PC-9 (cell line): Measurements from ENCODE around the gene SULT1C4. TPM values are rescaled to one million over a fixed set of nuclear protein-coding genes. Genes with fewer than 3 reads are reported as not detected.

Experiments used
- BruUV-seq: library from RNA; stranded (reverse); fragments of 400-500 nt; replicated peaks from 2 replicates; lab custom pipeline; 2021; lab: Mats Ljungman, UMichigan
- CTCF ChIA-PET: fragments of 300-600 bp; sonication (Branson Sonifier 250); formaldehyde crosslinking; loops from one replicate; lab custom pipeline; 2022; ENCODE audit warnings: antibody characterized with exemption; lab: Charles Lee
- POLR2A ChIA-PET: fragments of 300-600 bp; sonication (Branson Sonifier 250); formaldehyde crosslinking; loops from one replicate; lab custom pipeline; 2022; ENCODE audit warnings: antibody characterized with exemption; ENCODE audit not compliant: unreplicated experiment; lab: Charles Lee
- DNase-seq, 2 experiments: peaks; one replicate each; pipeline versions ENCODE4 v3.0.0 to v3.0.0-alpha.2; 2015 to 2022; ENCODE audit warnings: mixed read lengths in 1 of 2
- H2AFZ ChIP-seq: fragments of 200-600 bp; sonication (generic); 2 replicates; pipeline ENCODE4 v1.8.1; 2017; ENCODE audit warnings: antibody characterized with exemption
- H3F3A ChIP-seq: fragments of 200-600 bp; sonication (generic); 2 replicates; pipeline ENCODE4 v1.8.1; 2017; ENCODE audit warnings: antibody characterized with exemption, mild to moderate bottlenecking, low read depth; ENCODE audit not compliant: insufficient read depth
- H3K27ac ChIP-seq: fragments of 200-600 bp; sonication (generic); 2 replicates; pipeline ENCODE4 v1.6.1; 2016; ENCODE audit warnings: mixed run types
- H3K27me3 ChIP-seq: fragments of 200-600 bp; sonication (generic); 2 replicates; pipeline ENCODE4 v1.6.1; 2016; ENCODE audit warnings: low read depth, mixed run types; ENCODE audit not compliant: insufficient read depth
- H3K36me3 ChIP-seq: fragments of 200-600 bp; sonication (generic); 2 replicates; pipeline ENCODE4 v1.6.1; 2016; ENCODE audit warnings: low read depth, mixed run types
- H3K4me1 ChIP-seq: fragments of 200-600 bp; sonication (generic); replicated peaks from 2 replicates; pipeline ENCODE4 v1.6.1; 2016; ENCODE audit warnings: mixed run types; ENCODE audit not compliant: insufficient read depth
- H3K4me2 ChIP-seq: fragments of 200-600 bp; sonication (generic); 2 replicates; pipeline ENCODE4 v1.6.1; 2017; ENCODE audit warnings: mixed run types
- H3K4me3 ChIP-seq: fragments of 200-600 bp; sonication (generic); 2 replicates; pipeline ENCODE4 v1.6.1; 2016; ENCODE audit warnings: mixed run types
- H3K79me2 ChIP-seq: fragments of 200-600 bp; sonication (generic); 2 replicates; pipeline ENCODE4 v1.6.1; 2017; ENCODE audit warnings: low read depth, mixed run types
- H3K9me2 ChIP-seq: fragments of 200-600 bp; sonication (generic); 2 replicates; pipeline ENCODE4 v1.8.1; 2017; ENCODE audit warnings: mild to moderate bottlenecking; ENCODE audit not compliant: insufficient read depth
- H3K9me3 ChIP-seq: fragments of 200-600 bp; sonication (generic); 2 replicates; pipeline ENCODE4 v1.8.1; 2016; ENCODE audit warnings: low read depth; ENCODE audit not compliant: insufficient read depth
- H4K20me1 ChIP-seq: fragments of 200-600 bp; sonication (generic); 2 replicates; pipeline ENCODE4 v1.8.1; 2017; ENCODE audit not compliant: insufficient read depth
- EZH2 ChIP-seq: fragments of 200-600 bp; sonication (generic); IDR thresholded peaks from 2 replicates; pipeline ENCODE4 v1.8.0; 2017; ENCODE audit warnings: antibody characterized with exemption, low read depth
- intact Hi-C: fragments of 100-400 bp; cut with micrococcal nuclease; formaldehyde crosslinking; loops from one replicate; pipeline ENCODE4 v1.10.0; 2022; ENCODE audit not compliant: unreplicated experiment
- total RNA-seq: library from RNA; stranded (reverse); gene quantifications from 2 replicates; pipeline ENCODE4 v1.2.3, GENCODE V29; 2021
- TF ChIP-seq, protein P1 (sequence below): fragments of 200-600 bp; sonication (generic); conservative IDR thresholded peaks from 2 replicates; pipeline ENCODE4 v1.6.1; 2017; ENCODE audit warnings: mixed run types, antibody characterized with exemption, mild to moderate bottlenecking, moderate library complexity

Gene SULT1C4
- total RNA-seq, 1 experiment from 2014 or later: not detected

DNA sequence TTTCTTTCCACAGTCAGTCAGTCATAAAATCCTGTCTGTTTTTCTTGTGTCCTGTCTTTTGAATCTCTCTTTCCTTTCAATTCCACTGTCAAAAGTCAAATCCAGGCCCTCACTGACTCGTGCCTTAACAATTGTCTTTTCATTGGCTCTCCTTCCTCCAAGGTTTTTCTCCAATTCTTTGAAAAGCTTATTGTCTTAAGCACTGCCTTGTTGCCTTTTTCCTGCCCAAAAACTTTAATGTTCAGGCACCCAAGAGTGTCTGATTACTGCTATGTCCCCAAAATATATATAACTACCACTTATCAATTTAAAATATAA lies 13.9 kb upstream of the SULT1C4 start:
- Histone ChIP-seq H3K27me3 (no peaks in the 10 kb centered on the region), H2AFZ (no peak overlapping the region), H3K79me2 (no peaks in the 10 kb centered on the region), H3F3A (no peaks in the 10 kb centered on the region), H3K4me1 (peaks cover 5% of the 10 kb centered on the region; the same call in 1 of the 2 replicates), H3K27ac (no peak overlapping the region), H3K9me2 (no peaks in the 10 kb centered on the region), H3K4me2 (no peak overlapping the region), H3K36me3 (no peaks in the 10 kb centered on the region), H4K20me1 (no peaks in the 10 kb centered on the region), H3K9me3 (no peaks in the 10 kb centered on the region), H3K4me3 (no peak overlapping the region)
- no peak for TF ChIP-seq EZH2
- TF ChIP-seq, protein P1, sequence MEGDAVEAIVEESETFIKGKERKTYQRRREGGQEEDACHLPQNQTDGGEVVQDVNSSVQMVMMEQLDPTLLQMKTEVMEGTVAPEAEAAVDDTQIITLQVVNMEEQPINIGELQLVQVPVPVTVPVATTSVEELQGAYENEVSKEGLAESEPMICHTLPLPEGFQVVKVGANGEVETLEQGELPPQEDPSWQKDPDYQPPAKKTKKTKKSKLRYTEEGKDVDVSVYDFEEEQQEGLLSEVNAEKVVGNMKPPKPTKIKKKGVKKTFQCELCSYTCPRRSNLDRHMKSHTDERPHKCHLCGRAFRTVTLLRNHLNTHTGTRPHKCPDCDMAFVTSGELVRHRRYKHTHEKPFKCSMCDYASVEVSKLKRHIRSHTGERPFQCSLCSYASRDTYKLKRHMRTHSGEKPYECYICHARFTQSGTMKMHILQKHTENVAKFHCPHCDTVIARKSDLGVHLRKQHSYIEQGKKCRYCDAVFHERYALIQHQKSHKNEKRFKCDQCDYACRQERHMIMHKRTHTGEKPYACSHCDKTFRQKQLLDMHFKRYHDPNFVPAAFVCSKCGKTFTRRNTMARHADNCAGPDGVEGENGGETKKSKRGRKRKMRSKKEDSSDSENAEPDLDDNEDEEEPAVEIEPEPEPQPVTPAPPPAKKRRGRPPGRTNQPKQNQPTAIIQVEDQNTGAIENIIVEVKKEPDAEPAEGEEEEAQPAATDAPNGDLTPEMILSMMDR: no peak
- BruUV-seq: no TSS peak
- no peak for DNase-seq
- POLR2A ChIA-PET: no interaction called here
- intact Hi-C loops: no loop called here
- CTCF ChIA-PET: no interaction called here

DNA sequence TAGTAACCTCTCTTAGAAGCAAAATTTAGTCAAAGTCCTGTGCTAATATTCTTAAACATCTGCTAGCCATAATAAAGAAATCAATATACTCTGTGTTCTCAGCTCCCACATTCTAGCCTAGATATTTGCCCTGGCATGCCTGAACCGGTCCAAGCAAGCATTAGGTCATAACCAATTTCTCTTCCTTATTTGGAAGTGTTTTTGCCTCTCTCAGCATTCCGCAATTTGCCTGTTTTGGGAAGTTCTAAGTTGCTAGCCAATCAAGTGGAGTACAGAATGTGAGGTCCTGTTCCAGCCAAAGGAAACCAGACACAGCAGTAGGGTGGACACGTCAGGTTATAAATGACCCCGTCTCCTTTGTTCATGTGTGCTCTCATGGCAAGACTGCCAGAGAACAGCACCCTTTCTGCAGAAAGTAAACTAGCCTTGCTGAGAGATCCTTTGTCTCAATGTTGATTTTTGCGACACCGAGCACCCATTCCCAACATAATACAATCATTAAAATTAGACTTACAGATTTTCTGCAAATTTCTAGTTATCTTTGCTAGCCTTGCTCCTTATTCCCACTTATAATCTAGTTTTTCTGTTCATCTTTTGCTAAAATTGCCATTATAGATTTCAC lies 13.0 kb upstream of the SULT1C4 start:
- no TSS peak for BruUV-seq
- Histone ChIP-seq H3K9me3 (0 out of 2 replicates have a peak, but pooled peaks cover 1% of the 10 kb centered on the region), H3K27ac (no peak overlapping the region), H4K20me1 (no peaks in the 10 kb centered on the region), H3K79me2 (no peaks in the 10 kb centered on the region), H3K4me3 (no peak overlapping the region), H3K36me3 (no peaks in the 10 kb centered on the region), H2AFZ (no peak overlapping the region), H3K9me2 (no peaks in the 10 kb centered on the region), H3F3A (0 out of 2 replicates have a peak, but pooled peaks cover 3% of the 10 kb centered on the region), H3K4me1 (peaks cover 8% of the 10 kb centered on the region), H3K27me3 (no peaks in the 10 kb centered on the region), H3K4me2 (no peak overlapping the region)
- ChIA-PET CTCF (no interaction called here), POLR2A (no interaction called here)
- no peak for DNase-seq
- intact Hi-C loops: no loop called here
- no peak for TF ChIP-seq EZH2
- TF ChIP-seq, protein P1: no peak

DNA sequence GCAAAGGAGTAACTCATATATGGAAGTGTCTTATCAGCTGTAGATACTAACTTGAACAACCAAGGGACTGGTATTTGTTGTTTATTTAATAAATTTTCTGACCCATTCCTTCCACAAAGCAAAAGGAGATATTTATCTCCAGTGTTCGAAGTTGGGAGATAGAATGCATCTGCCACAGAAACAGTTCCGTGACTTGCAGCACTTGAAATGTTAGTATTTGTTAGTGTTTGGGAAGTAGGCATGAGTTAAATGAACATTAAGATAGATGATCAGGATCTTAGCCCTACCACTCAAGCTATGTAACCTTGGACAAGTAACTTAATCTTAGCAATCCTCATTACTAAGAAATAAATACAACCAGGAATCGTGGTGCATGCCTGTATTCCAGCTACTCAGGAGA lies 12.1 kb upstream of the SULT1C4 start:
- Histone ChIP-seq H3K9me3 (0 out of 2 replicates have a peak, but pooled peaks cover 3% of the 10 kb centered on the region), H4K20me1 (no peaks in the 10 kb centered on the region), H3K79me2 (no peaks in the 10 kb centered on the region), H3K4me2 (no peak overlapping the region), H3K36me3 (no peaks in the 10 kb centered on the region), H3K27ac (no peak overlapping the region), H3F3A (0 out of 2 replicates have a peak, but pooled peaks cover 10% of the 10 kb centered on the region), H3K27me3 (no peaks in the 10 kb centered on the region), H3K9me2 (no peaks in the 10 kb centered on the region), H2AFZ (no peak overlapping the region), H3K4me3 (no peak overlapping the region), H3K4me1 (peaks cover 17% of the 10 kb centered on the region)
- ChIA-PET POLR2A (no interaction called here), CTCF (no interaction called here)
- intact Hi-C loops: no loop called here
- DNase-seq: no peak
- TF ChIP-seq EZH2: no peak
- TF ChIP-seq, protein P1: no peak
- no TSS peak for BruUV-seq
